GM12873 (cell line): ENCODE measurements around the gene EEF2K.
A peak's percentile ranks its signal among the peaks of the same experiment; 100 is the strongest.

ENCODE experiments used
- CTCF ChIP-seq: IDR thresholded peaks from 2 replicates; pipeline ENCODE4 v1.5.1; 2012; ENCODE audit warnings: low read depth, mild to moderate bottlenecking, moderate library complexity, low read length, control low read depth; ENCODE audit not compliant: insufficient read depth; ENCODE audit errors: missing control alignments

Gene EEF2K

GRCh38 chr16:22206013-22206841, at the start of gene EEF2K:
Gene EEF2K (plus strand): TSS chr16:22206278. CDS start chr16:22225730, 19,452 bp downstream.
- peak; percentile 82 for TF ChIP-seq CTCF

- no peak for TF ChIP-seq CTCF
Measured at GRCh38 chr16:22161401-22161800, 44.7 kb upstream of the EEF2K start.

- no peak for TF ChIP-seq CTCF
Measured at GRCh38 chr16:22161999-22162655, 44.0 kb upstream of the EEF2K start, which contains the start of gene SDR42E2. Gene SDR42E2 (plus strand): TSS chr16:22162506. CDS start chr16:22165583, 3,077 bp downstream.

- no peak for TF ChIP-seq CTCF
Measured at GRCh38 chr16:22162656-22163009, 43.4 kb upstream of the EEF2K start.

GRCh38 chr16:22163806-22164205, 42.3 kb upstream of the EEF2K start:
- no peak for TF ChIP-seq CTCF

GRCh38 chr16:22164482-22164881, 41.6 kb upstream of the EEF2K start:
- no peak for TF ChIP-seq CTCF

GRCh38 chr16:22165508-22166285, 40.4 kb upstream of the EEF2K start:
- TF ChIP-seq CTCF, result no peak
